GM15510 (cell line): ENCODE measurements around the gene AMN.

ENCODE experiments used
- POLR2A ChIP-seq: IDR thresholded peaks from 3 replicates; pipeline ENCODE4 v1.6.1; 2011; ENCODE audit warnings: borderline replicate concordance; ENCODE audit not compliant: insufficient read length; ENCODE audit errors: extremely low read depth

Gene AMN

DNA sequence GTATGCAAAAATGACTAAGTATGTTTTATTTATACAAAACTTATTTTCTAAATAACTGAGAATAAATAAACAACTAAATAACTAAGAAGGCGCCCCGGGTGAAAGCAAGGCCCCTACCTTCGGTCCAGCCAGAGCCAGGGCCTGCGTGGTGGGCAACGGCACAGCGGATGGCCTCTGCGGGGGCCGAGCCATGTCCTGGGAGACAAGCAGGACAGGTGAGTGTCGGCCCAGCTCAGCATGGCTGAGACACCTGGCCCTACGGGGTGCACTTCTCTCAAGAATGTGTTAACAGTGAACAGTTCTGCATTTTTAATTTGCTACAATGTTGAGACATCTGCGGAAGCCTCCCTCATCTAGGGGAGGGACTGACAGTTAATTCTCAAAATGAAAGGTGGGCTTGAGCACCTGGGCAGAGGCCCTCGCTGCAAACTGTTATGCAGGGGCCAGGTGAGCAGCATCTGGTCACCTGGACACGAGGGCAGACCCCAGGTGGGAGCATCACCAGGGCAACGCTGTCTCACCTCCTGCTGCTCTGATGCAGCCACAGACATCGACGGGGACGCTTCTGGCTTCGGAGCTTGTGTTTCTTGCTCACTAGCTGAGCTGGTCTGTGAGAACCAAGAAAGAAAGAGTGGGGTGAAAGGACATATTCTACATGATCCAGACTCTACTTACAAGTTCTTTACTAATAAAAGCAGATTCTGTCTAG, 31.8 kb downstream of the AMN start:
- no peak for TF ChIP-seq POLR2A

DNA sequence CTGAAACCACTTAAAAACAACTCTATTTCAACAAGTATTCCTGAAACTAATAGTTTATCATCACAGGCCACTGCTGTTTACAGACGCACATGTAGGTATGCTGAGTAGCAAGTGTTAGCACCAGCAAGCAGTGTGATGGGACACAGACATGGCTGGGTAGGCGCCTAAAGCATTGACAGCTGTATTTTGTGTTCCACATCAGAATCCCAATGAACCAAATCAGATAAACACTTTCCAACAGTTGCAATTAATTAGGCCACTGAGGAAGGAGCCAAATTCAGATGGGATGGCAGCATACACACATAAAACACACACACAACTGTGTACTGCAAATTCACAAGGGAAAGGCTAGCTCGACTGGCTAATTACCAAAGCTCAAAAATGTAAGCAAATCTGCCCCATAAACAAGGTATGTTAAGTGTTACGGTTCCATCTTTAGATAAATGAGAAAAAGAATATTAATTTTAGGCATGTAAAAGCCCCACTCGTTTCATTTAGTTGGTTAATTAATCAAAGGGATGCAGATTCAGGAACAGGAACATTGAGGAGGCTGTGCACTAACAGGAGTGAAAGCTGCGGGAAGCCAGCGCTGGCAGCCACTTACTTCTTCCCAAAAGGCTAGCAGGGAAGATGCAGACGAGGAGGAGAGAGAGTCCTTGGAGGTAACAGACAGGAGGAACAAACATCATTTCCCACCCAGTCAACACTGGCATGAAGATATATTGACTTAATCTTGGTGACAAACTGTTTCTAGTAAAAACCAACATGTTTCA, 33.4 kb downstream of the AMN start:
- TF ChIP-seq POLR2A, result no peak

DNA sequence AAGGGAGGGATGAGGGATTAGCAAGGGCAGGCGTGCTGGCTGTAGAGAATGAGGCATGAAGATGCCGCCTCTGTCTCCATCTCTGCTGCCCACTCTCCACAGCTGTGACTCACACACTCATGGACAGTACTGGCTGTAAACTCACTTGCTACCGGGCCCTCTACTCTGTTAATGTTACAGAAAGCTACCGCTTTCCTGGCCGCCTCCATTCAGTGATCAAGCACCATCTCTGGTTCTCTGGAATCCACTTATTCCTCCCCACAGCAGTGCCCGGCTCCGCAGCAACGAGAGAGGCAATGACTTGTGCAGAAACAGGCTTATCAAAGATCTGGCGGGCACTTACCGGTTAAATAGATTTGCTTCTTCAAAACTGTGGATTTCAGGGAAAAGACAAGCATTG, 34.8 kb downstream of the AMN start:
- no peak for TF ChIP-seq POLR2A

DNA sequence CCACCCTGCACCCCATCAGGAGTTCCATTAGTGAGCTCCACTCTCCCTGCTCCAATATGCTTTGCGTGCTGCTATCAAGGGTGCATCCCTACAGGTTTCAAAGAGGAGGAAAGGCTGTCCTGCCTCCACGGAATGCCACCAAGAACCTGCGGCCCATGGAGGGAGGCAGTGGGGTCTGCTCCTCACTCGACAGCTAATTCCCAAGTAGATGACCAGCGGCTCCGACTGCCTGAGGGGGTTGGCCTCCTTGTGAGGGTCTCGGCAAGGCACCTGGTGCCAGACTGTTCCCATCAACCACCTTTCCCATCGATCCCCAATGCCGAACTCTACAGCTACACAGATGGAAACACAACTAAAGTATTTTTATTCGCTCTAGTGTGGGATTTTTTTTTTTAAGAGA, 36.0 kb downstream of the AMN start:
- TF ChIP-seq POLR2A, result no peak

DNA sequence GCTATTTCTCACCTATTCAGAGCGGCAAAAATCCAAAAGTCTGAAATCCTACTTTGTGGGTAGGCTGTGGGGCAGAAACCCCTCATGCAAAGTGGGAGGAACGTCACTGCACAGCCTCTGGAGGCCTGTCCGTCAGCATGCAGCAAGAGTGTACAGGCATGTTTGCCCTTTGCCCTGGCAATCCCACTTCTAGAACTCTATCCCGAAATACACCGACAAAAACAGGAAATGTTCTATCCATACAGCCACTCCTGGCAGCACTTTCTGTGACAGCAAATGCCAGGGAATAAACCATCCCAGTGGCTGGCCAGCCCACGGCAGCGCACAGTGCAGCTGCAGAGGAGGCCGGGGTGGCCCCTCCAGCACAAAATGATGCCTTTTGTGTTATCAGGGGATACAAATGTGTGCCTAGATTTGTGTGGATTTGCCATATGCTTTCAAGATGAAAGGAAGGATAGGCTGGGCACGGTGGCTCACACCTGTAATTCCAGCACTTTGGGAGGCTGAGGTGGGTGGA, 39.7 kb downstream of the AMN start:
- TF ChIP-seq POLR2A, result no peak

DNA sequence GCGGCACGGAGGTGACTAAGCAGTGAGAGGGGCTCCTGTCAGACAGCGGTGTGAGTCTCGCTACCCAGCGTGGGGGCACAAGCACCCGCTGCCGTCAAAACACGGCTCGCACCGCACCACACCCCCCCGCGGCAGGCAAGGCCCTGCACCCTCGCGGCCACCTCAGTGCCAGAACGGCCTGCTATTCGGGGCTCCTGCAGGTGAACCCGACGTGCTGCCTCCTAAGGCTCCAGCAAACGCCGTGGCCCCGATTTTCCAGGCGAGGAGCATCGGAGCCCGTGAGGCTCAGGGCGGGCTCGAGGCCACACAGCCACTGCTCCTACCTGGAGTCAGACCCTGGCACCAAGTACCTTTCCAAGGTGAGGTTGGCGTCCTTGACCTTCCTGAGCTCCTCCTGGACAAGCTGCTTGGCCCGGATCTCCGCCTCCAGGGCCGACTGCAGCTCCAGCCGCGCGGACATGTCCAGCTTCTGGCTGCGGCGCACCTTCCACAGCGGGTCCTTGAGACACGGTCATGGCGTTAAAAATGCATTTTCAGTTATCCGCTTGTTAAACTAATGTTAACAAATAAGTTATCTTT, 41.8 kb downstream of the AMN start:
- TF ChIP-seq POLR2A, result no peak

DNA sequence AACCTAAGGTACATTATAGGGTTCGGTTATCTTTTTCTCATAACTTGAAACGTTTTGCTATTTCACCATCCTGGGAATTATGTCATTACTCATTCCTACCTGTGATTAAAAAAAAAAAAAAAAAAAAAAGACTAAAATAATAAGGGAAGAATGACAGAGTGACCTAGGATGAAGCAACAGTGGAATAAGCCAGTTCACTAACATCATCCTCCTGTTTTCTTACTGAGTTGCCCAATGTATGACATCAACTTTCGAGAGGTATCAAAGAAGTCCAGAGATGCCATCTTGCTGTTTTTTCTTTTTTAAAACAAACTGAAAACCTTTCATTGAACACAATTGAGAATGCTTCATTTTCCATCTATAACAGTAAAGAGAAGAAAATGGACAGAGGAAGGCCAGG, 42.8 kb downstream of the AMN start:
- TF ChIP-seq POLR2A, result no peak

DNA sequence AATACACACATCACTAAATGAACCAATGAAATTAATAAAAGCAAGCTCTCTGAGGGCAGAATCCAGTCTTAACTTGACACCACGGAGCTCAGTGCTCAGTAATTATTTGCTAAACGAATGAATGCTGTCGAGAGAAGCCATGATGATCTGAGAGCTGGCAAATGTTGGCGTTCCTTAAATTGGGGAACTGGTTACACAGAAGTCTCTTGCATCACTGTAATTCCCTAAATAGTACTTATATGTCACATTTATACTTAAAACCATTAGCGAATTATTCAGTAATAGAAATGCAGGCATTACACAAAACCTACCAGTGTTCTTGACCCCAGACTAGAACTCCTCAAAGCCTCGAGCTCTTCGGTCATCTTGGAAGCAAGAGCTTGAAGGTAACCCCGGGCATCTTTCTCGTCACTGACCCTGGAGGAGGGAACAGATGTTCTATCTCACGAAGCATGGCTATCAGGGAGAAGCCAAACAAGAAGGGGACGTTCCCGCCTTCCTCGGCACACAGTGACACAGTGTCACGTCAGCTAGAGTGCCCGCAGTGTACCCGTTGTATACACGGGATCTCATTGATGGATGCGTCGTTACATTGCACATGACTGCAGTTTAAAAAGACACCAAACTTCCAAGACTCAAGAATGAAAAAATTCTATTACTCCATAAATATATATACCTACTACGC, 43.6 kb downstream of the AMN start:
- TF ChIP-seq POLR2A, result no peak

DNA sequence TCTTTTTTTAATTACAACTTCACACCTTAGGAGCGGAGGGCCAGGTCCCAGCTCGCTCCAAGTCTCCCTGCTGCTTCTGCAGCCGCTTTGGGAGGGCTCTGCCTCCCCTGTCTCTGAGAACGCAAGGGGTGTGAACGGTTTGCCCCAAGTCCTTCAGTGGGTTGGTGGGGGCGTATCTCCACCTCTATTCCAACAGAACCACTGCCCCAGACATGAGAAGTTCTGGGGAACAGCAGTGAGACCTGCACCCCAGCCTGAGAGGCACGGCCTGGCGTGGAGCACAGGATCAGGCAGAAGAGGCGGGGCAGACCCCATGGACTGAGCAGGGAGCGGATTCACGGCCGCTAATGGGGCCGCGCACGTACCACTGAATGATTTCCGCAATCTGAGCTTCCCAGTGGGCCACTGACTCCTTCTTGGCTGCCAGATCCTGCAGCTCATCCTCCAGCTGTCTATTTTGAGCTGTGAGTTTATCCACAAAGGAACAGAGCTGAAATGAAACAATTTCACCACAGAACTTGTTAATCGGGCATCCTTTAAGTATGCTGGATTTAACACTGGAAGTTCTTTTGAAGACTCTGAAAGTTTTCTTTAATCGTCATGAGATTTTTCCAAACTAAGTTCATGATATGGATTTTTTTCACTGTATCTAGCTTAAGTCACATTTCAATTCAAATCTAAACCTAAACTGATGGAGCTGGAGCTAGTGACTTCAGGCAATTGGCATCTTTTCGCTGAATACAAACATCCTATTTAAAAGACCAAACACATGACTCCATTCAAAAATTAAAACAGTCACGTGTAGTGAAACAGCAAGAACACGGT, 44.4 kb downstream of the AMN start:
- TF ChIP-seq POLR2A, result no peak

DNA sequence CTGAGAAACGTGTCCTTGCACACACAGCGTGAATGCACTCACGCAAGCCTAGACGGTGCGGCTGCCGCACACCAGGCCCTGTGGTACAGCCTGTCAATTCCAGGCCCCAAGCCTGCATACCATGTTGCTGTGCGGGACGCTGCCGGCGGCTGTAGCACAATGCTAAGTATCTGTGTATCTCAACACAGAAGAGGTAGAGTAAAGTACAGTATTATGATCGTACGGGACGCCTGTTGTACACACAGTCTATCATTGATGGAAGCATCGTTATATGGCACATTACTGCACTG, 45.0 kb downstream of the AMN start:
- no peak for TF ChIP-seq POLR2A

DNA sequence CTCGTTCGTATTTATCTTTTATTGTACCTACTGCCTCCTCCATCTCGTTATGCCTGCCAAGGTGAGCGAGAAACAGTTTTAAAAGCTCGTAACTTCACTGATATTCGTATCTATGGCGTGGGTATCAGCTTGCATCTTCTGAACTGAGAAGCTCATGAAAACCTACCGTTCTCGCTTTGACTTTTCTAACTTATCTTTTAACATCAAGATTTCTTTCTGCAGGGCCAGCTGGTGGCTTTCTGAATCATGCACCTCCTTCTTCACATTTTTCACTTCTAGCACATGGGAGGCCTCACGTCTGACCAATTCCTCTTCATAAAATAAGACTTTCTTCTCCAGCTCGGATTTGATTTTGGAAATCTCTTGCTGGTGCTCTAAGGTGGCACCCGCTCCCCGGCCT, 45.8 kb downstream of the AMN start:
- no peak for TF ChIP-seq POLR2A

DNA sequence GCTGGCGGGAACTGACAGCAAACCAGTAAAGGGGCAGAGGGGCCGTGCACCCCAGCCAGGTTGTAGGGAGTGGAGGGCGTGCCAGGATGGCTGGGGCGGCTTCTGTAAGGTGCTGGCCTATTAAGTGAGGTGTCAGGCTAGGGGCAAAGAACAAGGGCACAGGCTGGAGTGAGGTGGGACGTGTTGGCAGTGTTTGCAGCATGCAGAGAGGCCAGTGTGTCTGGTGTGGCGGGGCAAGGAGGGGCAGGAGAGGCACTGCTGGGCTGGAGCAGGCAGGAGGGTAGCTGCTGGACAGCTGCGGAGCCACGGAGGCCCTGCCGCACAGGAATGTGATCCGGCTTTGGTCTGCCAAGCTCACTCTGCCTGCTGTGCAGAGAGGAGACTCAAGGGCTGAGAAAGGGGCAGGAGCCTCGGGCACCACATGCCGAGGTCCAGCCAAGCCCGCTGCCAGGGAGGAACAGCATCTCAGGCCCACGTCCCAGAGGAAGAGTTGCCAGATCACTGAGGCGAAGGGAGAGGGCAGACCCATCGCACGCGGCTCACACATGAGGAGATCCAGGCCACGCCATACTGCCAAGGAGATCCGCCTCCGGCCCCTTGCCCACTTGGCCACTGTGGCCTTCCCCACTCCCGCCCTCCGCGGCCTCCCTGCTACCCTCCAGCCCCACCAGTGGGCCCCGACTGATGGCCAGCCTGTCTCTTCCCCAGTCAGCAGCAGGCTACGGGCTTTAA, 46.8 kb downstream of the AMN start:
- TF ChIP-seq POLR2A, result no peak

DNA sequence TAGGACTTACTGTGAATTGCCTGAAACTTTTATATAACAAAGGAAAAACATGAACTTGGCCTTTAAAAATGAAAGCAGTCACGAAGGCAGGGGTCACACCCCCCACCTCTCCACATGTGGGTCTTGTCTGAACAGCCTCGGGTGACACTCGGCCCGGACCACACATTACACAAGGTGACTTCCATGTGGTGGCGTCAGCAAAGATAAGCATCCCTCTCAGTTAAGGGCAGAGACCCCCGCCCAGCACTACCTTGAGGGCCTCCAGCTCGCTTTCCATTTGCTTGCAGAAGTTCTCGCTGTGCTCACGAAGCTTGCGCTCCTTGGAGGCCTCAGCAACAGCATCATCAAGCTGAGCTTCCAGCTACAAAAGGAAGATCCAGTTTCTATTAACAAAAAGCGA, 47.4 kb downstream of the AMN start:
- TF ChIP-seq POLR2A, result no peak

DNA sequence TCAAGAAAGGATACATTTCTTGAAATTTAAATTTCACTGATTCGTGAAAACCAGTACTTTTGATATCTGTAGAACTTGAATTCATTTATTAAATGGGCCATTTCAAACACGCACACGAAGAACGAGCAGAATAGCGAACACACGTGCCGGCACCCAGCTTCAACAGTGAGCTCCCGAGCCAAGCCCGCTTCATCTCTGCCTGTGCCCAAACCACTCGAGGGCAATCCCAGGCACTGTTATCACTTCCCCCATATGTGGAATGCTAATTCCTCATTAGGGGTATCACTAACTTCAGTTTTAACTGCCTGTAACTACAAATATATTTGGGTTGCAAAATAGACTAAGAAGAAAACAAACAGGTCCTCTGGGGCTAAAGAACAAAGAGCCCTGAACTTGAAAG, 48.0 kb downstream of the AMN start:
- no peak for TF ChIP-seq POLR2A
